ENCODE results near the gene ANKFN1. TPM values are rescaled to one million over a fixed set of nuclear protein-coding genes. Genes with fewer than 3 reads are reported as not detected.

The ANKFN1 gene
- polyA plus RNA-seq, 2 donors = 0.08 to 0.09 TPM

- Histone ChIP-seq H3K36me3 (ENCODE audit: control insufficient read depth in 2 of 2, insufficient read depth in 2 of 2, low read length in 1 of 2) (no peaks in the 10 kb centered on the region), H3K9me3 (ENCODE audit: control insufficient read depth in 2 of 2, insufficient read depth in 1 of 2, low read depth in 1 of 2, low read length in 1 of 2) (no peaks in the 10 kb centered on the region), H3K4me3 (ENCODE audit: low read depth in 1 of 2, low read length in 2 of 2) (no peak overlapping the region), H3K4me1 (ENCODE audit: control insufficient read depth in 2 of 2, insufficient read depth in 2 of 2, low read length in 1 of 2) (peaks cover 0 to 3% of the 10 kb centered on the region in 2 donors), H3K27me3 (ENCODE audit: control insufficient read depth in 1 of 2, insufficient read depth in 2 of 2, low read length in 2 of 2) (no peaks in the 10 kb centered on the region), H3K27ac (ENCODE audit: low read depth in 2 of 2, low read length in 1 of 2) (no peak overlapping the region)
- WGBS, 2 donors = 62% methylated on average over 3 of the region's 3 CpGs
Observed at GRCh38 chr17:56160422-56160821, 7.1 kb downstream of the ANKFN1 start.

- Histone ChIP-seq H3K36me3 (ENCODE audit: control insufficient read depth in 2 of 2, insufficient read depth in 2 of 2, low read length in 1 of 2) (no peaks in the 10 kb centered on the region), H3K4me1 (ENCODE audit: control insufficient read depth in 2 of 2, insufficient read depth in 2 of 2, low read length in 1 of 2) (peaks cover 0 to 3% of the 10 kb centered on the region in 2 donors), H3K27ac (ENCODE audit: low read depth in 2 of 2, low read length in 1 of 2) (no peak overlapping the region), H3K9me3 (ENCODE audit: control insufficient read depth in 2 of 2, insufficient read depth in 1 of 2, low read depth in 1 of 2, low read length in 1 of 2) (no peaks in the 10 kb centered on the region), H3K27me3 (ENCODE audit: control insufficient read depth in 1 of 2, insufficient read depth in 2 of 2, low read length in 2 of 2) (no peaks in the 10 kb centered on the region), H3K4me3 (ENCODE audit: low read depth in 1 of 2, low read length in 2 of 2) (no peak overlapping the region)
- WGBS, 2 donors = 84 to 85% methylated on average over 8 of the region's 8 CpGs
Observed at GRCh38 chr17:56165072-56165641, 11.9 kb downstream of the ANKFN1 start.

GRCh38 chr17:56167491-56167890 is 14.2 kb downstream of the ANKFN1 start:
- Histone ChIP-seq H3K36me3 (ENCODE audit: control insufficient read depth in 2 of 2, insufficient read depth in 2 of 2, low read length in 1 of 2) (no peaks in the 10 kb centered on the region), H3K4me3 (ENCODE audit: low read depth in 1 of 2, low read length in 2 of 2) (no peak overlapping the region), H3K27me3 (ENCODE audit: control insufficient read depth in 1 of 2, insufficient read depth in 2 of 2, low read length in 2 of 2) (no peaks in the 10 kb centered on the region), H3K9me3 (ENCODE audit: control insufficient read depth in 2 of 2, insufficient read depth in 1 of 2, low read depth in 1 of 2, low read length in 1 of 2) (no peaks in the 10 kb centered on the region), H3K27ac (ENCODE audit: low read depth in 2 of 2, low read length in 1 of 2) (no peak overlapping the region), H3K4me1 (ENCODE audit: control insufficient read depth in 2 of 2, insufficient read depth in 2 of 2, low read length in 1 of 2) (peaks cover 0 to 3% of the 10 kb centered on the region in 2 donors)
- 68 to 77% methylated on average over 2 of the region's 2 CpGs for WGBS, 2 donors

GRCh38 chr17:56169621-56170020 is 16.3 kb downstream of the ANKFN1 start:
- WGBS, 2 donors = 49 to 66% methylated on average over 3 of the region's 3 CpGs
- H3K27ac ChIP-seq (ENCODE audit: low read depth in 2 of 2, low read length in 1 of 2) = no peak overlapping the region
- no peaks in the 10 kb centered on the region for H3K9me3 ChIP-seq (ENCODE audit: control insufficient read depth in 2 of 2, insufficient read depth in 1 of 2, low read depth in 1 of 2, low read length in 1 of 2)
- H3K4me1 ChIP-seq (ENCODE audit: control insufficient read depth in 2 of 2, insufficient read depth in 2 of 2, low read length in 1 of 2) = peaks cover 3 to 6% of the 10 kb centered on the region in 2 donors
- no peak overlapping the region for H3K4me3 ChIP-seq (ENCODE audit: low read depth in 1 of 2, low read length in 2 of 2)
- no peaks in the 10 kb centered on the region for H3K27me3 ChIP-seq (ENCODE audit: control insufficient read depth in 1 of 2, insufficient read depth in 2 of 2, low read length in 2 of 2)
- H3K36me3 ChIP-seq (ENCODE audit: control insufficient read depth in 2 of 2, insufficient read depth in 2 of 2, low read length in 1 of 2) = no peaks in the 10 kb centered on the region

GRCh38 chr17:56171186-56171959 is 18.1 kb downstream of the ANKFN1 start:
- 55 to 62% methylated on average over 4 of the region's 4 CpGs for WGBS, 2 donors
- H3K4me1 ChIP-seq (ENCODE audit: control insufficient read depth in 2 of 2, insufficient read depth in 2 of 2, low read length in 1 of 2) = peaks cover 3 to 6% of the 10 kb centered on the region in 2 donors
- no peaks in the 10 kb centered on the region for H3K27me3 ChIP-seq (ENCODE audit: control insufficient read depth in 1 of 2, insufficient read depth in 2 of 2, low read length in 2 of 2)
- no peaks in the 10 kb centered on the region for H3K36me3 ChIP-seq (ENCODE audit: control insufficient read depth in 2 of 2, insufficient read depth in 2 of 2, low read length in 1 of 2)
- H3K4me3 ChIP-seq (ENCODE audit: low read depth in 1 of 2, low read length in 2 of 2) = no peak overlapping the region
- H3K27ac ChIP-seq (ENCODE audit: low read depth in 2 of 2, low read length in 1 of 2) = no peak overlapping the region
- H3K9me3 ChIP-seq (ENCODE audit: control insufficient read depth in 2 of 2, insufficient read depth in 1 of 2, low read depth in 1 of 2, low read length in 1 of 2) = no peaks in the 10 kb centered on the region

- H3K4me3 ChIP-seq (ENCODE audit: low read depth in 1 of 2, low read length in 2 of 2) = no peak overlapping the region
- H3K9me3 ChIP-seq (ENCODE audit: control insufficient read depth in 2 of 2, insufficient read depth in 1 of 2, low read depth in 1 of 2, low read length in 1 of 2) = no peaks in the 10 kb centered on the region
- WGBS, 2 donors = 26 to 30% methylated on average over 5 of the region's 5 CpGs
- H3K4me1 ChIP-seq (ENCODE audit: control insufficient read depth in 2 of 2, insufficient read depth in 2 of 2, low read length in 1 of 2) = peaks cover 3 to 6% of the 10 kb centered on the region in 2 donors
- H3K27me3 ChIP-seq (ENCODE audit: control insufficient read depth in 1 of 2, insufficient read depth in 2 of 2, low read length in 2 of 2) = no peaks in the 10 kb centered on the region
- H3K27ac ChIP-seq (ENCODE audit: low read depth in 2 of 2, low read length in 1 of 2) = no peak overlapping the region
- no peaks in the 10 kb centered on the region for H3K36me3 ChIP-seq (ENCODE audit: control insufficient read depth in 2 of 2, insufficient read depth in 2 of 2, low read length in 1 of 2)
Observed at GRCh38 chr17:56172517-56172982, 19.3 kb downstream of the ANKFN1 start.

GRCh38 chr17:56173026-56173425 is 19.8 kb downstream of the ANKFN1 start:
- H3K27ac ChIP-seq (ENCODE audit: low read depth in 2 of 2, low read length in 1 of 2) = no peak overlapping the region
- 85 to 98% methylated on average over 1 of the region's 1 CpG for WGBS, 2 donors
- peaks cover 3 to 6% of the 10 kb centered on the region in 2 donors for H3K4me1 ChIP-seq (ENCODE audit: control insufficient read depth in 2 of 2, insufficient read depth in 2 of 2, low read length in 1 of 2)
- H3K36me3 ChIP-seq (ENCODE audit: control insufficient read depth in 2 of 2, insufficient read depth in 2 of 2, low read length in 1 of 2) = no peaks in the 10 kb centered on the region
- no peaks in the 10 kb centered on the region for H3K27me3 ChIP-seq (ENCODE audit: control insufficient read depth in 1 of 2, insufficient read depth in 2 of 2, low read length in 2 of 2)
- H3K9me3 ChIP-seq (ENCODE audit: control insufficient read depth in 2 of 2, insufficient read depth in 1 of 2, low read depth in 1 of 2, low read length in 1 of 2) = no peaks in the 10 kb centered on the region
- no peak overlapping the region for H3K4me3 ChIP-seq (ENCODE audit: low read depth in 1 of 2, low read length in 2 of 2)

GRCh38 chr17:56173958-56174835 is 20.9 kb downstream of the ANKFN1 start:
- H3K27ac ChIP-seq (ENCODE audit: low read depth in 2 of 2, low read length in 1 of 2) = no peak overlapping the region
- WGBS, 2 donors = 27 to 37% methylated on average over 3 of the region's 3 CpGs
- H3K27me3 ChIP-seq (ENCODE audit: control insufficient read depth in 1 of 2, insufficient read depth in 2 of 2, low read length in 2 of 2) = no peaks in the 10 kb centered on the region
- no peaks in the 10 kb centered on the region for H3K36me3 ChIP-seq (ENCODE audit: control insufficient read depth in 2 of 2, insufficient read depth in 2 of 2, low read length in 1 of 2)
- H3K4me3 ChIP-seq (ENCODE audit: low read depth in 1 of 2, low read length in 2 of 2) = no peak overlapping the region
- H3K4me1 ChIP-seq (ENCODE audit: control insufficient read depth in 2 of 2, insufficient read depth in 2 of 2, low read length in 1 of 2) = peaks cover 3 to 6% of the 10 kb centered on the region in 2 donors
- no peaks in the 10 kb centered on the region for H3K9me3 ChIP-seq (ENCODE audit: control insufficient read depth in 2 of 2, insufficient read depth in 1 of 2, low read depth in 1 of 2, low read length in 1 of 2)

GRCh38 chr17:56175299-56175955 is 22.2 kb downstream of the ANKFN1 start:
- H3K27me3 ChIP-seq (ENCODE audit: control insufficient read depth in 1 of 2, insufficient read depth in 2 of 2, low read length in 2 of 2) = no peaks in the 10 kb centered on the region
- 48 to 53% methylated on average over 2 of the region's 2 CpGs for WGBS, 2 donors
- H3K27ac ChIP-seq (ENCODE audit: low read depth in 2 of 2, low read length in 1 of 2) = no peak overlapping the region
- H3K4me1 ChIP-seq (ENCODE audit: control insufficient read depth in 2 of 2, insufficient read depth in 2 of 2, low read length in 1 of 2) = peaks cover 3 to 6% of the 10 kb centered on the region in 2 donors
- no peaks in the 10 kb centered on the region for H3K9me3 ChIP-seq (ENCODE audit: control insufficient read depth in 2 of 2, insufficient read depth in 1 of 2, low read depth in 1 of 2, low read length in 1 of 2)
- H3K36me3 ChIP-seq (ENCODE audit: control insufficient read depth in 2 of 2, insufficient read depth in 2 of 2, low read length in 1 of 2) = no peaks in the 10 kb centered on the region
- no peak overlapping the region for H3K4me3 ChIP-seq (ENCODE audit: low read depth in 1 of 2, low read length in 2 of 2)
